SK-N-SH (cell line): ENCODE data around the gene SEC14L1. TPM values are rescaled to one million over a fixed set of nuclear protein-coding genes. Genes with fewer than 3 reads are reported as not detected.
A peak's percentile ranks its signal among the peaks of the same experiment; 100 is the strongest.

Source experiments
- CTCF ChIA-PET: fragments of 300-600, 350-600 bp; formaldehyde crosslinking; extraction: SDS; loops from one replicate; lab custom pipeline; 2021; lab: Yijun Ruan, JAX
- POLR2A ChIA-PET: fragments of 350-600 bp; sonication (Branson Sonifier 250); formaldehyde crosslinking; extraction: SDS; loops from one replicate; lab custom pipeline; 2020; ENCODE audit warnings: antibody characterized with exemption, inconsistent platforms; lab: Yijun Ruan, JAX
- DNase-seq: peaks from one replicate; pipeline ENCODE4 v3.0.0; 2012
- H2AFZ ChIP-seq: fragments of 200-600 bp; sonication (generic); 2 replicates; pipeline ENCODE4 v1.8.1; 2016; ENCODE audit warnings: antibody characterized with exemption, mild to moderate bottlenecking, low read depth
- H3F3A ChIP-seq: fragments of 200-600 bp; sonication (generic); replicated peaks from 2 replicates; pipeline ENCODE3; 2016; ENCODE audit warnings: antibody characterized with exemption, mild to moderate bottlenecking; ENCODE audit not compliant: insufficient read depth
- H3K27ac ChIP-seq, 2 experiments: fragments of 200-500 bp in 1 of 2; fragments of 200-600 bp in 1 of 2; sonication (Bioruptor generic) in 1 of 2; sonication (generic), shearing (Covaris generic) in 1 of 2; 2 replicates each; pipeline versions ENCODE4 v1.5.1 to v1.6.1; 2014 to 2016; ENCODE audit warnings: low read depth in 2 of 2, inconsistent platforms in 1 of 2, low read length in 1 of 2, mild to moderate bottlenecking in 1 of 2, mixed read lengths in 1 of 2
- H3K27me3 ChIP-seq: fragments of 200-600 bp; sonication (generic), shearing (Covaris generic); 2 replicates; pipeline ENCODE4 v1.6.1; 2016; ENCODE audit warnings: mixed run types; ENCODE audit not compliant: insufficient read depth
- H3K36me3 ChIP-seq, 2 experiments: fragments of 200-500 bp in 1 of 2; fragments of 200-600 bp in 1 of 2; sonication (Bioruptor generic) in 1 of 2; sonication (generic) in 1 of 2; replicated peaks in 1 of 2; 2 replicates each; pipeline versions ENCODE3 to v1.5.1; 2014 to 2016; ENCODE audit warnings: low read length in 1 of 2, mild to moderate bottlenecking in 1 of 2; ENCODE audit not compliant: insufficient read depth in 2 of 2, control insufficient read depth in 1 of 2
- H3K4me1 ChIP-seq, 2 experiments: fragments of 200-500 bp in 1 of 2; fragments of 200-600 bp in 1 of 2; sonication (Bioruptor generic) in 1 of 2; sonication (generic), shearing (Covaris generic) in 1 of 2; 2 replicates each; pipeline versions ENCODE4 v1.5.1 to v1.6.1; 2014 to 2016; ENCODE audit warnings: low read depth in 1 of 2, low read length in 1 of 2, mixed run types in 1 of 2; ENCODE audit not compliant: insufficient read depth in 2 of 2, control insufficient read depth in 1 of 2
- H3K4me2 ChIP-seq: fragments of 200-600 bp; sonication (generic), shearing (Covaris generic); 2 replicates; pipeline ENCODE4 v1.6.1; 2017; ENCODE audit warnings: mixed run types
- H3K4me3 ChIP-seq, 2 experiments: fragments of 200-500 bp in 1 of 2; fragments of 200-600 bp in 1 of 2; sonication (Bioruptor generic) in 1 of 2; sonication (generic), shearing (Covaris generic) in 1 of 2; 2 replicates each; pipeline versions ENCODE4 v1.5.1 to v1.8.1; 2014 to 2016; ENCODE audit warnings: low read depth in 2 of 2, inconsistent platforms in 1 of 2, low read length in 1 of 2, mild to moderate bottlenecking in 1 of 2, mixed read lengths in 1 of 2, moderate library complexity in 1 of 2
- H3K79me2 ChIP-seq: fragments of 200-600 bp; sonication (generic); 2 replicates; pipeline ENCODE4 v1.8.1; 2017; ENCODE audit warnings: mild to moderate bottlenecking; ENCODE audit not compliant: insufficient read depth
- H3K9ac ChIP-seq: fragments of 200-600 bp; sonication (generic); 2 replicates; pipeline ENCODE4 v1.6.1; 2017; ENCODE audit warnings: mixed run types
- H3K9me2 ChIP-seq: fragments of 200-600 bp; sonication (generic); 2 replicates; pipeline ENCODE4 v1.6.1; 2017; ENCODE audit warnings: mixed run types
- H3K9me3 ChIP-seq: fragments of 200-600 bp; sonication (generic); 2 replicates; pipeline ENCODE4 v1.6.1; 2017; ENCODE audit warnings: mixed run types, mild to moderate bottlenecking, moderate library complexity
- H4K20me1 ChIP-seq: fragments of 200-600 bp; sonication (generic); 2 replicates; pipeline ENCODE4 v1.6.1; 2017; ENCODE audit warnings: mild to moderate bottlenecking, mixed run types; ENCODE audit not compliant: insufficient read depth
- FOSL2 ChIP-seq: IDR thresholded peaks from 2 replicates; pipeline ENCODE4 v1.4.0; 2012; ENCODE audit warnings: low read depth, mild to moderate bottlenecking, moderate library complexity, borderline replicate concordance
- NFIC ChIP-seq: IDR thresholded peaks from 2 replicates; pipeline ENCODE4 v1.4.0; 2012; ENCODE audit warnings: borderline replicate concordance
- PBX3 ChIP-seq: IDR thresholded peaks from 2 replicates; pipeline ENCODE4; 2012
- REST ChIP-seq: IDR thresholded peaks from 2 replicates; pipeline ENCODE4 v1.6.1; 2012; ENCODE audit warnings: mild to moderate bottlenecking, low read depth, low read length, moderate library complexity
- RFX5 ChIP-seq: IDR thresholded peaks from 2 replicates; pipeline ENCODE4 v1.6.1; 2012; ENCODE audit warnings: mild to moderate bottlenecking, improper control_type of control experiment, low read length
- RXRA ChIP-seq: IDR thresholded peaks from 2 replicates; pipeline ENCODE4 v1.4.0; 2012; ENCODE audit warnings: low read depth, mild to moderate bottlenecking, borderline replicate concordance
- SMC3 ChIP-seq: IDR thresholded peaks from 2 replicates; pipeline ENCODE4 v1.6.1; 2012; ENCODE audit warnings: low read depth, low read length, improper control_type of control experiment
- TAF1 ChIP-seq: IDR thresholded peaks from 2 replicates; pipeline ENCODE4 v1.6.1; 2012; ENCODE audit warnings: low read depth, mild to moderate bottlenecking, low read length, moderate library complexity, borderline replicate concordance
- TCF12 ChIP-seq: IDR thresholded peaks from 2 replicates; pipeline ENCODE4 v1.4.0; 2012
- TEAD4 ChIP-seq: IDR thresholded peaks from 2 replicates; pipeline ENCODE4 v1.4.0; 2012; ENCODE audit warnings: mild to moderate bottlenecking, borderline replicate concordance; ENCODE audit not compliant: insufficient read depth
- USF1 ChIP-seq: IDR thresholded peaks from 2 replicates; pipeline ENCODE4 v1.4.0; 2012; ENCODE audit warnings: low read depth, borderline replicate concordance
- WGBS: methylation state at CpG from one replicate; pipeline ENCODE4 v1.1.6; 2017; ENCODE audit warnings: low lambda C conversion rate; 5-methylcytosine and 5-hydroxymethylcytosine counted together
- polyA plus RNA-seq, 3 experiments: library from polyadenylated mRNA; depleted of rRNA; stranded (reverse); fragments of >200 nt; gene quantifications; 2 replicates each; pipeline ENCODE4 v1.2.3, GENCODE V29; 2012

Gene SEC14L1
- polyA plus RNA-seq, 1 of the 3 experiments (the other 2 are of a cell fraction): 62.4 TPM

GRCh38 chr17:77120868-77121267 is 19.9 kb upstream of the SEC14L1 start:
- CTCF ChIA-PET: interaction anchor here (0.6 to 1.9 kb wide), 3 partner anchors 11 to 34 kb away, joined by 3 to 7 read pairs (median 5); no protein-coding TSS in a partner anchor
- no peak for DNase-seq
- H3K9ac ChIP-seq: no peak overlapping the region

More at GRCh38 chr17:77120868-77121267, 19.9 kb upstream of the SEC14L1 start:
- Histone ChIP-seq H3K4me2 (no peak overlapping the region), H3K9me2 (no peaks in the 10 kb centered on the region), H3K79me2 (no peaks in the 10 kb centered on the region), H3F3A (peaks cover 43% of the 10 kb centered on the region), H3K27me3 (no peaks in the 10 kb centered on the region), H3K4me1 (peaks cover 0 to 36% of the 10 kb centered on the region in 2 experiments; a peak in 3 of 4 replicates), H3K4me3 (no peak overlapping the region), H3K36me3 (no peaks in the 10 kb centered on the region), H2AFZ (0 out of 2 replicates have a peak overlapping the region, but pooled peaks have one; percentile 50), H4K20me1 (no peaks in the 10 kb centered on the region), H3K27ac (peak overlapping the region in 1 of 2 experiments; percentile 93; a peak in 2 of 4 replicates), H3K9me3 (no peaks in the 10 kb centered on the region)
- no peak for TF ChIP-seq RXRA
- TF ChIP-seq REST: no peak
- TF ChIP-seq RFX5: no peak
- TF ChIP-seq TAF1: no peak
- TF ChIP-seq FOSL2: no peak
- no peak for TF ChIP-seq SMC3
- no peak for TF ChIP-seq PBX3
- TF ChIP-seq TCF12: no peak
- TF ChIP-seq TEAD4: no peak
- no peak for TF ChIP-seq NFIC
- TF ChIP-seq USF1: no peak
- 85% methylated on average over 6 of the region's 7 CpGs for WGBS
- POLR2A ChIA-PET: no interaction called here
